Stimulated activated CD4-positive, alpha-beta T cell treated with anti-CD3 and anti-CD28 coated beads, Interleukin-1b, Interleukin-23, amount 100 ng/mL, for 4 hours (primary cell): ENCODE measurements around the gene C2CD2.

Experiments
- DNase-seq, 2 donors: peaks; one replicate each; pipeline ENCODE4 v3.0.0-alpha.2; 2020; ENCODE audit warnings: low read depth in 2 of 2

C2CD2 gene

GRCh38 chr21:41888749-41889376 lies 65.0 kb downstream of the C2CD2 start:
- DNase-seq: no peak

- DNase-seq: no peak
These were observed 66.2 kb downstream of the C2CD2 start for GRCh38 chr21:41887667-41888066.

- no peak for DNase-seq
These were observed 67.5 kb downstream of the C2CD2 start for GRCh38 chr21:41886328-41886727.

GRCh38 chr21:41885341-41886024 lies 68.3 kb downstream of the C2CD2 start:
- DNase-seq: no peak

GRCh38 chr21:41884501-41885030 lies 69.3 kb downstream of the C2CD2 start:
- no peak for DNase-seq

GRCh38 chr21:41883582-41883981 lies 70.2 kb downstream of the C2CD2 start:
- DNase-seq: no peak

- no peak for DNase-seq
These were observed 72.8 kb downstream of the C2CD2 start for GRCh38 chr21:41881051-41881450.

- no peak for DNase-seq
These were observed 73.7 kb downstream of the C2CD2 start for GRCh38 chr21:41880153-41880552.

GRCh38 chr21:41879190-41879998 lies 74.4 kb downstream of the C2CD2 start, which contains the start of gene PRDM15:
Gene PRDM15 (minus strand): TSS chr21:41879344. CDS start chr21:41860363, 18,981 bp downstream.
- peak; percentile 79 to 87 for DNase-seq

GRCh38 chr21:41878831-41879189 lies 75.0 kb downstream of the C2CD2 start:
- peak; percentile 57 to 71 for DNase-seq

- DNase-seq: peak; percentile 14 to 39
These were observed 75.7 kb downstream of the C2CD2 start for GRCh38 chr21:41877901-41878830.

- DNase-seq: no peak
These were observed 76.7 kb downstream of the C2CD2 start for GRCh38 chr21:41876928-41877652.

- DNase-seq: no peak
These were observed 77.4 kb downstream of the C2CD2 start for GRCh38 chr21:41876396-41876795.

GRCh38 chr21:41875086-41875485 lies 78.7 kb downstream of the C2CD2 start:
- no peak for DNase-seq

- no peak for DNase-seq
These were observed 79.2 kb downstream of the C2CD2 start for GRCh38 chr21:41874611-41875010.

GRCh38 chr21:41873426-41873825 lies 80.4 kb downstream of the C2CD2 start:
- no peak for DNase-seq

- no peak for DNase-seq
These were observed 80.8 kb downstream of the C2CD2 start for GRCh38 chr21:41873005-41873404.

- DNase-seq: no peak
These were observed 82.4 kb downstream of the C2CD2 start for GRCh38 chr21:41871293-41872030.

- no peak for DNase-seq
These were observed 84.0 kb downstream of the C2CD2 start for GRCh38 chr21:41869771-41870170.
